SK-N-SH (cell line): ENCODE results near the gene TMEM184B. TPM values are rescaled to one million over a fixed set of nuclear protein-coding genes. Genes with fewer than 3 reads are reported as not detected.

ENCODE experiments used
- CTCF ChIA-PET: fragments of 300-600, 350-600 bp; formaldehyde crosslinking; extraction: SDS; loops from one replicate; lab custom pipeline; 2021; lab: Yijun Ruan, JAX
- POLR2A ChIA-PET: fragments of 350-600 bp; sonication (Branson Sonifier 250); formaldehyde crosslinking; extraction: SDS; loops from one replicate; lab custom pipeline; 2020; ENCODE audit warnings: antibody characterized with exemption, inconsistent platforms; lab: Yijun Ruan, JAX
- DNase-seq: peaks from one replicate; pipeline ENCODE4 v3.0.0; 2012
- H2AFZ ChIP-seq: fragments of 200-600 bp; sonication (generic); 2 replicates; pipeline ENCODE4 v1.8.1; 2016; ENCODE audit warnings: antibody characterized with exemption, mild to moderate bottlenecking, low read depth
- H3F3A ChIP-seq: fragments of 200-600 bp; sonication (generic); replicated peaks from 2 replicates; pipeline ENCODE3; 2016; ENCODE audit warnings: antibody characterized with exemption, mild to moderate bottlenecking; ENCODE audit not compliant: insufficient read depth
- H3K27ac ChIP-seq, 2 experiments: fragments of 200-500 bp in 1 of 2; fragments of 200-600 bp in 1 of 2; sonication (Bioruptor generic) in 1 of 2; sonication (generic), shearing (Covaris generic) in 1 of 2; 2 replicates each; pipeline versions ENCODE4 v1.5.1 to v1.6.1; 2014 to 2016; ENCODE audit warnings: low read depth in 2 of 2, inconsistent platforms in 1 of 2, low read length in 1 of 2, mild to moderate bottlenecking in 1 of 2, mixed read lengths in 1 of 2
- H3K27me3 ChIP-seq: fragments of 200-600 bp; sonication (generic), shearing (Covaris generic); 2 replicates; pipeline ENCODE4 v1.6.1; 2016; ENCODE audit warnings: mixed run types; ENCODE audit not compliant: insufficient read depth
- H3K36me3 ChIP-seq, 2 experiments: fragments of 200-500 bp in 1 of 2; fragments of 200-600 bp in 1 of 2; sonication (Bioruptor generic) in 1 of 2; sonication (generic) in 1 of 2; replicated peaks in 1 of 2; 2 replicates each; pipeline versions ENCODE3 to v1.5.1; 2014 to 2016; ENCODE audit warnings: low read length in 1 of 2, mild to moderate bottlenecking in 1 of 2; ENCODE audit not compliant: insufficient read depth in 2 of 2, control insufficient read depth in 1 of 2
- H3K4me1 ChIP-seq, 2 experiments: fragments of 200-500 bp in 1 of 2; fragments of 200-600 bp in 1 of 2; sonication (Bioruptor generic) in 1 of 2; sonication (generic), shearing (Covaris generic) in 1 of 2; 2 replicates each; pipeline versions ENCODE4 v1.5.1 to v1.6.1; 2014 to 2016; ENCODE audit warnings: low read depth in 1 of 2, low read length in 1 of 2, mixed run types in 1 of 2; ENCODE audit not compliant: insufficient read depth in 2 of 2, control insufficient read depth in 1 of 2
- H3K4me2 ChIP-seq: fragments of 200-600 bp; sonication (generic), shearing (Covaris generic); 2 replicates; pipeline ENCODE4 v1.6.1; 2017; ENCODE audit warnings: mixed run types
- H3K4me3 ChIP-seq, 2 experiments: fragments of 200-500 bp in 1 of 2; fragments of 200-600 bp in 1 of 2; sonication (Bioruptor generic) in 1 of 2; sonication (generic), shearing (Covaris generic) in 1 of 2; 2 replicates each; pipeline versions ENCODE4 v1.5.1 to v1.8.1; 2014 to 2016; ENCODE audit warnings: low read depth in 2 of 2, inconsistent platforms in 1 of 2, low read length in 1 of 2, mild to moderate bottlenecking in 1 of 2, mixed read lengths in 1 of 2, moderate library complexity in 1 of 2
- H3K79me2 ChIP-seq: fragments of 200-600 bp; sonication (generic); 2 replicates; pipeline ENCODE4 v1.8.1; 2017; ENCODE audit warnings: mild to moderate bottlenecking; ENCODE audit not compliant: insufficient read depth
- H3K9ac ChIP-seq: fragments of 200-600 bp; sonication (generic); 2 replicates; pipeline ENCODE4 v1.6.1; 2017; ENCODE audit warnings: mixed run types
- H3K9me2 ChIP-seq: fragments of 200-600 bp; sonication (generic); 2 replicates; pipeline ENCODE4 v1.6.1; 2017; ENCODE audit warnings: mixed run types
- H3K9me3 ChIP-seq: fragments of 200-600 bp; sonication (generic); 2 replicates; pipeline ENCODE4 v1.6.1; 2017; ENCODE audit warnings: mixed run types, mild to moderate bottlenecking, moderate library complexity
- H4K20me1 ChIP-seq: fragments of 200-600 bp; sonication (generic); 2 replicates; pipeline ENCODE4 v1.6.1; 2017; ENCODE audit warnings: mild to moderate bottlenecking, mixed run types; ENCODE audit not compliant: insufficient read depth
- CHD2 ChIP-seq: fragments of 150-350 bp; IDR thresholded peaks from 2 replicates; pipeline ENCODE4 v1.6.1; 2018; ENCODE audit warnings: low read length; ENCODE audit not compliant: partially characterized antibody
- FOSL2 ChIP-seq: IDR thresholded peaks from 2 replicates; pipeline ENCODE4 v1.4.0; 2012; ENCODE audit warnings: low read depth, mild to moderate bottlenecking, moderate library complexity, borderline replicate concordance
- JUND ChIP-seq: IDR thresholded peaks from 2 replicates; pipeline ENCODE4 v1.4.0; 2012
- MXI1 ChIP-seq: IDR thresholded peaks from 2 replicates; pipeline ENCODE4 v1.6.1; 2012; ENCODE audit warnings: mild to moderate bottlenecking, low read depth, low read length, improper control_type of control experiment
- POLR2AphosphoS5 ChIP-seq: IDR thresholded peaks from 2 replicates; pipeline ENCODE4 v1.6.1; 2012; ENCODE audit warnings: low read depth, low read length
- SIN3A ChIP-seq: IDR thresholded peaks from 2 replicates; pipeline ENCODE4 v1.6.1; 2012; ENCODE audit warnings: low read depth, mild to moderate bottlenecking, low read length, moderate library complexity, borderline replicate concordance
- TAF1 ChIP-seq: IDR thresholded peaks from 2 replicates; pipeline ENCODE4 v1.6.1; 2012; ENCODE audit warnings: low read depth, mild to moderate bottlenecking, low read length, moderate library complexity, borderline replicate concordance
- TCF12 ChIP-seq: IDR thresholded peaks from 2 replicates; pipeline ENCODE4 v1.4.0; 2012
- TEAD4 ChIP-seq: IDR thresholded peaks from 2 replicates; pipeline ENCODE4 v1.4.0; 2012; ENCODE audit warnings: mild to moderate bottlenecking, borderline replicate concordance; ENCODE audit not compliant: insufficient read depth
- WGBS: methylation state at CpG from one replicate; pipeline ENCODE4 v1.1.6; 2017; ENCODE audit warnings: low lambda C conversion rate; 5-methylcytosine and 5-hydroxymethylcytosine counted together
- polyA plus RNA-seq, 3 experiments: library from polyadenylated mRNA; depleted of rRNA; stranded (reverse); fragments of >200 nt; gene quantifications; 2 replicates each; pipeline ENCODE4 v1.2.3, GENCODE V29; 2012
- TF ChIP-seq, protein P1 (sequence below): IDR thresholded peaks from 2 replicates; pipeline ENCODE4 v1.4.0; 2012; ENCODE audit warnings: low read depth, borderline replicate concordance
- TF ChIP-seq, protein P2 (sequence below): IDR thresholded peaks from 2 replicates; pipeline ENCODE4 v1.4.0; 2012; ENCODE audit warnings: low read depth
- TF ChIP-seq, protein P3 (sequence below): fragments of 200-600 bp; sonication (generic); IDR thresholded peaks from 2 replicates; pipeline ENCODE4 v1.6.1; 2017; ENCODE audit warnings: antibody characterized with exemption, mild to moderate bottlenecking, moderate library complexity
- TF ChIP-seq, protein P4 (sequence below): IDR thresholded peaks from 2 replicates; pipeline ENCODE4 v1.4.0; 2012; ENCODE audit warnings: low read depth, borderline replicate concordance

Gene TMEM184B
- polyA plus RNA-seq, 1 of the 3 experiments (the other 2 are of a cell fraction) = 25.3 TPM

DNA sequence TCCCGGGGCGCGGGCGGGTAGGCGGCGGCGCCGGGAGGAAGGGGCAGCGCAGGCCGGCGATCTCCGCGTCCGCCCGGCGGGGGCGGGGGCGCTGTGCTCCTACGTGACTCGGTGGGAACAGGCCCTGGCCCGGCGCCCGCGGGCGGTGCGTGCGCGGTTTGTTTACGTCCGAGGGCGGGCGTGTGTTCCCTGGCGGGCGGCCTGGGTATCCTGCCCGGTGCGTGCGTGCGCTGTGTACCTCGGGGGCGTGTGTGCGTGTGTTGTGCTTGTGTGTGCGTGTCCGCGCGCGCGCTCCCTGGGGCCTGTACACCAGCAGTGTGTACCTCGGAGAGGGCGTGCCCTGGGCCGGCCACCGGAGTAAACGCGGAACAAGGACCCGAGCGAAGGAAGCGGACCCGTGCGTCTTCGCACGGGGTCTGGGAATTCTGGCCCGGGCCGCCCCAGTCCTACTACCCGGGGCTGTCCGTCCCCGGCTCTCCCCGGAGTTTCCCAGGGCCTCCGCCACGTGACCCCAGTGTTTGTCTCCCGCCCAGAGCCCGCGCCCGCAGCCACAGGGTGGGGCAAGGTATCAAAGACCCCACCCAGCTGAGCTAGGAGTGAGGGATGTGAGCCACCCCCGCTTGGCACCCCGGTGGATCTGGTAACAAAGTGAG, 70.2 kb downstream of the TMEM184B start:
- peak overlapping the region; percentile 61 to 85; a peak in 3 of 4 replicates for H3K27ac ChIP-seq
- H3K9me2 ChIP-seq = no peaks in the 10 kb centered on the region
- WGBS = no CpG with 5 or more reads among the region's 74 CpGs
- H3K9ac ChIP-seq = peak overlapping the region; percentile 92
- H4K20me1 ChIP-seq = peaks cover 21% of the 10 kb centered on the region
- no peaks in the 10 kb centered on the region for H3F3A ChIP-seq
- peak overlapping the region; percentile 84 for H3K4me2 ChIP-seq
- H3K4me3 ChIP-seq = peak overlapping the region; percentile 60 to 63
- no peaks in the 10 kb centered on the region for H3K36me3 ChIP-seq
- peaks cover 0 to 11% of the 10 kb centered on the region in 2 experiments; a peak in 1 of 4 replicates for H3K4me1 ChIP-seq
- peaks cover 39% of the 10 kb centered on the region for H3K79me2 ChIP-seq
- no peaks in the 10 kb centered on the region for H3K27me3 ChIP-seq
- no peaks in the 10 kb centered on the region for H3K9me3 ChIP-seq
- POLR2A ChIA-PET = no interaction called here
- TF ChIP-seq CHD2 (no peak), POLR2AphosphoS5 (no peak), MXI1 (peak; percentile 57; the same call in 1 of the 2 replicates)
- TF ChIP-seq, protein P1, sequence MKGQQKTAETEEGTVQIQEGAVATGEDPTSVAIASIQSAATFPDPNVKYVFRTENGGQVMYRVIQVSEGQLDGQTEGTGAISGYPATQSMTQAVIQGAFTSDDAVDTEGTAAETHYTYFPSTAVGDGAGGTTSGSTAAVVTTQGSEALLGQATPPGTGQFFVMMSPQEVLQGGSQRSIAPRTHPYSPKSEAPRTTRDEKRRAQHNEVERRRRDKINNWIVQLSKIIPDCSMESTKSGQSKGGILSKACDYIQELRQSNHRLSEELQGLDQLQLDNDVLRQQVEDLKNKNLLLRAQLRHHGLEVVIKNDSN = peak; percentile 77
- TF ChIP-seq, protein P2, sequence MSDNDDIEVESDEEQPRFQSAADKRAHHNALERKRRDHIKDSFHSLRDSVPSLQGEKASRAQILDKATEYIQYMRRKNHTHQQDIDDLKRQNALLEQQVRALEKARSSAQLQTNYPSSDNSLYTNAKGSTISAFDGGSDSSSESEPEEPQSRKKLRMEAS = peak; percentile 23; the same call in 1 of the 2 replicates
- TF ChIP-seq, protein P3, sequence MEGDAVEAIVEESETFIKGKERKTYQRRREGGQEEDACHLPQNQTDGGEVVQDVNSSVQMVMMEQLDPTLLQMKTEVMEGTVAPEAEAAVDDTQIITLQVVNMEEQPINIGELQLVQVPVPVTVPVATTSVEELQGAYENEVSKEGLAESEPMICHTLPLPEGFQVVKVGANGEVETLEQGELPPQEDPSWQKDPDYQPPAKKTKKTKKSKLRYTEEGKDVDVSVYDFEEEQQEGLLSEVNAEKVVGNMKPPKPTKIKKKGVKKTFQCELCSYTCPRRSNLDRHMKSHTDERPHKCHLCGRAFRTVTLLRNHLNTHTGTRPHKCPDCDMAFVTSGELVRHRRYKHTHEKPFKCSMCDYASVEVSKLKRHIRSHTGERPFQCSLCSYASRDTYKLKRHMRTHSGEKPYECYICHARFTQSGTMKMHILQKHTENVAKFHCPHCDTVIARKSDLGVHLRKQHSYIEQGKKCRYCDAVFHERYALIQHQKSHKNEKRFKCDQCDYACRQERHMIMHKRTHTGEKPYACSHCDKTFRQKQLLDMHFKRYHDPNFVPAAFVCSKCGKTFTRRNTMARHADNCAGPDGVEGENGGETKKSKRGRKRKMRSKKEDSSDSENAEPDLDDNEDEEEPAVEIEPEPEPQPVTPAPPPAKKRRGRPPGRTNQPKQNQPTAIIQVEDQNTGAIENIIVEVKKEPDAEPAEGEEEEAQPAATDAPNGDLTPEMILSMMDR = peak; percentile 12; the same call in 1 of the 2 replicates
- peak; percentile 76 for DNase-seq
- CTCF ChIA-PET = interaction anchor here (1.7 kb wide), 1 partner anchor 89 kb away, joined by 6 read pairs; no protein-coding TSS in a partner anchor
- H2AFZ ChIP-seq = no peak overlapping the region

DNA sequence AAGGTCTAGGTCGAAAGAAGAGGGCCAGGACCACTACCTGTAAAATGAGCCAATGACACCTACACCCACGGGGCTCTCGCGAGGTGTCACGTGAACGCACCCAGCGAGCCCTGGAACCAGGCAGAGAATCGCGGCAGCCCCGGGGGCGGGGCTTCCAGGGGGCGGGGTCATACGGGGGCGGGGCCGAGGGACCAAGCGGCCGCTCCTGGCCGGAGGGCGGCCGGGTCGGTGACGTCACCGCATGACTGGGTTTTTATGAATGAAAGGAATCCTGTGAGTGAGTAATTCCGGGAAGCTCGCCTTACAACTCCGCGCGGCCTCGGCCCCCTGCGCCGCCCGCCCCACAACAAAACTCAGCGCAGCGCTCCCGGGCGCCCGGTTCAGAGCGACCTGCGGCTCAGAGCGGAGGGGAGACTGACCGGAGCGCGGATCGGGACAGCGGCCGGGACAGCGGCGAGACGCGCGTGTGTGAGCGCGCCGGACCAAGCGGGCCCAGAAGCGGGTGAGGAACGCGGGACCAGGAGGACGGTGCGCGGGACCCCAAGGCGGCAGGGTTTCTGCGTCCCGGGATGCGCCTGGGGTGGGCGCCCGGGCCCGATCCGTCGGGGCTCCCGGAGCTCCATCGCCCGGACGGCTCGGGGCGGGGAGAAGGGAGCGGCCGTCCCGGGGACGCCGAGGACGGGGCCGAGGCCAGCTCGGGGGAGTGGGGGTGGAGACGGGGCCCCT, 70.9 kb downstream of the TMEM184B start, which contains the start of gene MAFF:
MAFF (plus strand) TSS at position 284 of the 726 bp plus-strand sequence. CDS start 11,860 bp downstream, outside the sequence.
- Histone ChIP-seq H4K20me1 (peaks cover 21% of the 10 kb centered on the region), H3K9me3 (no peaks in the 10 kb centered on the region), H3F3A (no peaks in the 10 kb centered on the region), H3K4me2 (peak within 1 kb of the TSS; percentile 84), H2AFZ (peak within 1 kb of the TSS; percentile 82), H3K9me2 (no peaks in the 10 kb centered on the region)
- DNase-seq = peak; percentile 91
- peak; percentile 32; the same call in 1 of the 2 replicates for TF ChIP-seq JUND
- peak; percentile 30; the same call in 1 of the 2 replicates for TF ChIP-seq SIN3A
- peak; percentile 33; the same call in 1 of the 2 replicates for TF ChIP-seq POLR2AphosphoS5
- no peak for TF ChIP-seq TCF12
- peak; percentile 97 for TF ChIP-seq CHD2
- TF ChIP-seq, protein P1 = peak; percentile 72; the same call in 1 of the 2 replicates
- TF ChIP-seq, protein P3 = no peak
- peak; percentile 71; the same call in 1 of the 2 replicates for TF ChIP-seq TEAD4
- peak; percentile 40; the same call in 1 of the 2 replicates for TF ChIP-seq TAF1
- TF ChIP-seq, protein P4, sequence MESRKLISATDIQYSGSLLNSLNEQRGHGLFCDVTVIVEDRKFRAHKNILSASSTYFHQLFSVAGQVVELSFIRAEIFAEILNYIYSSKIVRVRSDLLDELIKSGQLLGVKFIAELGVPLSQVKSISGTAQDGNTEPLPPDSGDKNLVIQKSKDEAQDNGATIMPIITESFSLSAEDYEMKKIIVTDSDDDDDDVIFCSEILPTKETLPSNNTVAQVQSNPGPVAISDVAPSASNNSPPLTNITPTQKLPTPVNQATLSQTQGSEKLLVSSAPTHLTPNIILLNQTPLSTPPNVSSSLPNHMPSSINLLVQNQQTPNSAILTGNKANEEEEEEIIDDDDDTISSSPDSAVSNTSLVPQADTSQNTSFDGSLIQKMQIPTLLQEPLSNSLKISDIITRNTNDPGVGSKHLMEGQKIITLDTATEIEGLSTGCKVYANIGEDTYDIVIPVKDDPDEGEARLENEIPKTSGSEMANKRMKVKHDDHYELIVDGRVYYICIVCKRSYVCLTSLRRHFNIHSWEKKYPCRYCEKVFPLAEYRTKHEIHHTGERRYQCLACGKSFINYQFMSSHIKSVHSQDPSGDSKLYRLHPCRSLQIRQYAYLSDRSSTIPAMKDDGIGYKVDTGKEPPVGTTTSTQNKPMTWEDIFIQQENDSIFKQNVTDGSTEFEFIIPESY = peak; percentile 85; the same call in 1 of the 2 replicates
- TF ChIP-seq FOSL2 = peak; percentile 54; the same call in 1 of the 2 replicates
- TF ChIP-seq, all 33 proteins: peak for 9
- ChIA-PET CTCF (interaction anchor here (0.6 to 1.7 kb wide), 3 partner anchors 51 to 150 kb away, joined by 3 to 6 read pairs (median 3); no protein-coding TSS in a partner anchor), POLR2A (no interaction called here)
- 0% methylated on average over 1 of the region's 85 CpGs for WGBS
- Histone ChIP-seq H3K27me3 (no peaks in the 10 kb centered on the region), H3K4me3 (peak within 1 kb of the TSS; percentile 60 to 63), H3K9ac (peak within 1 kb of the TSS; percentile 92), H3K36me3 (no peaks in the 10 kb centered on the region), H3K4me1 (peaks cover 0 to 11% of the 10 kb centered on the region in 2 experiments; a peak in 1 of 4 replicates), H3K79me2 (peaks cover 39% of the 10 kb centered on the region), H3K27ac (peak within 1 kb of the TSS; percentile 61 to 85)
